ENCODE results near the gene ECSCR. TPM values are rescaled to one million over a fixed set of nuclear protein-coding genes. Genes with fewer than 3 reads are reported as not detected.

The ECSCR gene
- total and polyA plus RNA-seq, 10 of the 15 experiments (the other 5 are each of a cell fraction or from before 2014, with no cell fraction given) = 0.15 to 0.83 (median 0.23) TPM; not detected in 3

DNA sequence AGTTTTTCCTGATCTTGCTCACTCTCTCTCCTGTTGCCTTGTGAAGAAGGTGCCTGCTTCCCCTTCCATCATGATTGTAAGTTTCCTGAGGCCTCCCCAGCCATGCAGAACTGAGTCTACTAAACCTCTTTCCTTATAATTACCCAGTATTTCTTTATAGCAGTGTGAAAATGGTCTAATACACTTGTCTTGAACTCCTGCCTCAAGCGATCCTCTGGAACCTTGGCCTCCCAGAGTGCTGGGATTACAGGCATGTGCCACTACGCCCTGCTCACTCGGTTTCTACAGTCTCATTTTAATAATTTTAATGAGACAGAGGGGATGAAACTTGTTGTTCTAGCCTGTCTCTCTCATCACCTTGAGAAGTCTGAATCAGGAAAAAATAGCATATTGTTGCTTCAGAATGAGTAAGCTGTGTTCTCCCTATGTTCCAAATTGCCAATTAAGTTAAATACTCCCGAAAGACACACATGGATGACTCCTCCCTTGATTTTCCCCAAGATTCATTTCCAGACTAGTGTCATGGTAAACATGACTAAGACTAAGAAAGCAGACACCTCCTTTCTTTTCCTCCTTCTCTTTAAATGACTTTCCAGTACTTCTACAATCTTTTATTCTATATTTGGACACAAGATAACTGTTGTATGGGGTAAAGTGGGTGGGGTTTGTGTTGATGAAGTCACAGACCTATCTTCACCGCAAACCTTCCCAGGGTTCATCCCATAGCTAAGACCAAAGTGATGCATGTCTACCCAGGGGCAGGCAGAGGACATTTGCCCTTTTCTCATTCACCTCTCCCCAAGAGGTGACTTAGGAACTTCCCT is 15.4 kb downstream of the ECSCR start (continued):
- TF ChIP-seq, protein P1, sequence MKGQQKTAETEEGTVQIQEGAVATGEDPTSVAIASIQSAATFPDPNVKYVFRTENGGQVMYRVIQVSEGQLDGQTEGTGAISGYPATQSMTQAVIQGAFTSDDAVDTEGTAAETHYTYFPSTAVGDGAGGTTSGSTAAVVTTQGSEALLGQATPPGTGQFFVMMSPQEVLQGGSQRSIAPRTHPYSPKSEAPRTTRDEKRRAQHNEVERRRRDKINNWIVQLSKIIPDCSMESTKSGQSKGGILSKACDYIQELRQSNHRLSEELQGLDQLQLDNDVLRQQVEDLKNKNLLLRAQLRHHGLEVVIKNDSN (IDR thresholded peaks at IDR 0.05; ENCODE audit: borderline replicate concordance, extremely low read length, insufficient read depth, low read depth, low read length) = no peak
- TF ChIP-seq NFXL1 (IDR thresholded peaks at IDR 0.05; ENCODE audit: borderline replicate concordance) (no peak), BCL11A (IDR thresholded peaks at IDR 0.05; ENCODE audit: low read depth, low read length) (peak; percentile 98), JUND (IDR thresholded peaks at IDR 0.05; ENCODE audit: low read depth, low read length) (peak; percentile 69), SREBF2 (IDR thresholded peaks at IDR 0.05; ENCODE audit: low read length) (no peak), POLR2AphosphoS2 (IDR thresholded peaks at IDR 0.05; ENCODE audit: low read depth, low read length) (no peak), PML (IDR thresholded peaks at IDR 0.05; ENCODE audit: low read length) (peak; percentile 82), YY1 (IDR thresholded peaks at IDR 0.05; ENCODE audit: low read depth, low read length) (no peak), CHD4 (IDR thresholded peaks at IDR 0.05) (no peak), SMARCA5 (IDR thresholded peaks at IDR 0.05) (0 out of 2 replicates have a peak, but pooled peaks have one; percentile 35), POLR2A (IDR thresholded peaks at IDR 0.05; ENCODE audit: low read depth, low read length) (no peak), GATAD2B (conservative IDR thresholded peaks at IDR 0.05; ENCODE audit: low read depth) (peak; percentile 74; the same call in 1 of the 2 replicates), MEF2B (IDR thresholded peaks at IDR 0.05; ENCODE audit: partially characterized antibody, poor library complexity, severe bottlenecking) (peak; percentile 89), MTA3 (IDR thresholded peaks at IDR 0.05; ENCODE audit: borderline replicate concordance, low read length) (peak; percentile 93; the same call in 1 of the 2 replicates), POU2F2 (IDR thresholded peaks at IDR 0.05; ENCODE audit: borderline replicate concordance, low read depth, low read length) (peak; percentile 40; the same call in 1 of the 3 replicates), KAT2A (conservative IDR thresholded peaks at IDR 0.05; ENCODE audit: control insufficient read depth, low read depth, low read length) (no peak), POLR2AphosphoS5 (IDR thresholded peaks at IDR 0.05; ENCODE audit: low read length) (no peak), SREBF1 (IDR thresholded peaks at IDR 0.05; ENCODE audit: low read length) (no peak), TCF7 (IDR thresholded peaks at IDR 0.05; ENCODE audit: borderline replicate concordance) (no peak)
- TF ChIP-seq, protein P2, sequence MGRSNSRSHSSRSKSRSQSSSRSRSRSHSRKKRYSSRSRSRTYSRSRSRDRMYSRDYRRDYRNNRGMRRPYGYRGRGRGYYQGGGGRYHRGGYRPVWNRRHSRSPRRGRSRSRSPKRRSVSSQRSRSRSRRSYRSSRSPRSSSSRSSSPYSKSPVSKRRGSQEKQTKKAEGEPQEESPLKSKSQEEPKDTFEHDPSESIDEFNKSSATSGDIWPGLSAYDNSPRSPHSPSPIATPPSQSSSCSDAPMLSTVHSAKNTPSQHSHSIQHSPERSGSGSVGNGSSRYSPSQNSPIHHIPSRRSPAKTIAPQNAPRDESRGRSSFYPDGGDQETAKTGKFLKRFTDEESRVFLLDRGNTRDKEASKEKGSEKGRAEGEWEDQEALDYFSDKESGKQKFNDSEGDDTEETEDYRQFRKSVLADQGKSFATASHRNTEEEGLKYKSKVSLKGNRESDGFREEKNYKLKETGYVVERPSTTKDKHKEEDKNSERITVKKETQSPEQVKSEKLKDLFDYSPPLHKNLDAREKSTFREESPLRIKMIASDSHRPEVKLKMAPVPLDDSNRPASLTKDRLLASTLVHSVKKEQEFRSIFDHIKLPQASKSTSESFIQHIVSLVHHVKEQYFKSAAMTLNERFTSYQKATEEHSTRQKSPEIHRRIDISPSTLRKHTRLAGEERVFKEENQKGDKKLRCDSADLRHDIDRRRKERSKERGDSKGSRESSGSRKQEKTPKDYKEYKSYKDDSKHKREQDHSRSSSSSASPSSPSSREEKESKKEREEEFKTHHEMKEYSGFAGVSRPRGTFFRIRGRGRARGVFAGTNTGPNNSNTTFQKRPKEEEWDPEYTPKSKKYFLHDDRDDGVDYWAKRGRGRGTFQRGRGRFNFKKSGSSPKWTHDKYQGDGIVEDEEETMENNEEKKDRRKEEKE (IDR thresholded peaks at IDR 0.05) = no peak
- TF ChIP-seq, protein P3, sequence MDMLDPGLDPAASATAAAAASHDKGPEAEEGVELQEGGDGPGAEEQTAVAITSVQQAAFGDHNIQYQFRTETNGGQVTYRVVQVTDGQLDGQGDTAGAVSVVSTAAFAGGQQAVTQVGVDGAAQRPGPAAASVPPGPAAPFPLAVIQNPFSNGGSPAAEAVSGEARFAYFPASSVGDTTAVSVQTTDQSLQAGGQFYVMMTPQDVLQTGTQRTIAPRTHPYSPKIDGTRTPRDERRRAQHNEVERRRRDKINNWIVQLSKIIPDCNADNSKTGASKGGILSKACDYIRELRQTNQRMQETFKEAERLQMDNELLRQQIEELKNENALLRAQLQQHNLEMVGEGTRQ (IDR thresholded peaks at IDR 0.05; ENCODE audit: borderline replicate concordance, low read depth, low read length) = no peak
- TF ChIP-seq, protein P4, sequence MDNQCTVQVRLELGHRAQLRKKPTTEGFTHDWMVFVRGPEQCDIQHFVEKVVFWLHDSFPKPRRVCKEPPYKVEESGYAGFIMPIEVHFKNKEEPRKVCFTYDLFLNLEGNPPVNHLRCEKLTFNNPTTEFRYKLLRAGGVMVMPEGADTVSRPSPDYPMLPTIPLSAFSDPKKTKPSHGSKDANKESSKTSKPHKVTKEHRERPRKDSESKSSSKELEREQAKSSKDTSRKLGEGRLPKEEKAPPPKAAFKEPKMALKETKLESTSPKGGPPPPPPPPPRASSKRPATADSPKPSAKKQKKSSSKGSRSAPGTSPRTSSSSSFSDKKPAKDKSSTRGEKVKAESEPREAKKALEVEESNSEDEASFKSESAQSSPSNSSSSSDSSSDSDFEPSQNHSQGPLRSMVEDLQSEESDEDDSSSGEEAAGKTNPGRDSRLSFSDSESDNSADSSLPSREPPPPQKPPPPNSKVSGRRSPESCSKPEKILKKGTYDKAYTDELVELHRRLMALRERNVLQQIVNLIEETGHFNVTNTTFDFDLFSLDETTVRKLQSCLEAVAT (IDR thresholded peaks at IDR 0.05) = 0 out of 2 replicates have a peak, but pooled peaks have one; percentile 12
- TF ChIP-seq, protein P5, sequence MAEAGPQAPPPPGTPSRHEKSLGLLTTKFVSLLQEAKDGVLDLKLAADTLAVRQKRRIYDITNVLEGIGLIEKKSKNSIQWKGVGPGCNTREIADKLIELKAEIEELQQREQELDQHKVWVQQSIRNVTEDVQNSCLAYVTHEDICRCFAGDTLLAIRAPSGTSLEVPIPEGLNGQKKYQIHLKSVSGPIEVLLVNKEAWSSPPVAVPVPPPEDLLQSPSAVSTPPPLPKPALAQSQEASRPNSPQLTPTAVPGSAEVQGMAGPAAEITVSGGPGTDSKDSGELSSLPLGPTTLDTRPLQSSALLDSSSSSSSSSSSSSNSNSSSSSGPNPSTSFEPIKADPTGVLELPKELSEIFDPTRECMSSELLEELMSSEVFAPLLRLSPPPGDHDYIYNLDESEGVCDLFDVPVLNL (IDR thresholded peaks at IDR 0.05; ENCODE audit: low read depth, low read length) = no peak

All from GM12878 (cell line).